ENCODE measurements around the gene GPR37. TPM values are rescaled to one million over a fixed set of nuclear protein-coding genes. Genes with fewer than 3 reads are reported as not detected.

GPR37 gene
- total RNA-seq, 6 donors from 2014 or later, result 0.15 to 2.8 (median 0.98) TPM

- no peaks in the 10 kb centered on the region for H3K9me3 ChIP-seq
- no peak overlapping the region for H3K27ac ChIP-seq
- no peaks in the 10 kb centered on the region for H3K36me3 ChIP-seq
- WGBS, 2 donors, result 58 to 61% methylated on average over 2 of the region's 2 CpGs
- no peak for ATAC-seq (ENCODE audit: low FRiP score in 2 of 2)
- H3K4me3 ChIP-seq, result no peak overlapping the region
- no peaks in the 10 kb centered on the region for H3K27me3 ChIP-seq
- TF ChIP-seq POLR2A (IDR thresholded peaks at IDR 0.05) (no peak), EP300 (IDR thresholded peaks at IDR 0.05) (no peak), POLR2AphosphoS5 (IDR thresholded peaks at IDR 0.05) (no peak)
- TF ChIP-seq, protein P1, sequence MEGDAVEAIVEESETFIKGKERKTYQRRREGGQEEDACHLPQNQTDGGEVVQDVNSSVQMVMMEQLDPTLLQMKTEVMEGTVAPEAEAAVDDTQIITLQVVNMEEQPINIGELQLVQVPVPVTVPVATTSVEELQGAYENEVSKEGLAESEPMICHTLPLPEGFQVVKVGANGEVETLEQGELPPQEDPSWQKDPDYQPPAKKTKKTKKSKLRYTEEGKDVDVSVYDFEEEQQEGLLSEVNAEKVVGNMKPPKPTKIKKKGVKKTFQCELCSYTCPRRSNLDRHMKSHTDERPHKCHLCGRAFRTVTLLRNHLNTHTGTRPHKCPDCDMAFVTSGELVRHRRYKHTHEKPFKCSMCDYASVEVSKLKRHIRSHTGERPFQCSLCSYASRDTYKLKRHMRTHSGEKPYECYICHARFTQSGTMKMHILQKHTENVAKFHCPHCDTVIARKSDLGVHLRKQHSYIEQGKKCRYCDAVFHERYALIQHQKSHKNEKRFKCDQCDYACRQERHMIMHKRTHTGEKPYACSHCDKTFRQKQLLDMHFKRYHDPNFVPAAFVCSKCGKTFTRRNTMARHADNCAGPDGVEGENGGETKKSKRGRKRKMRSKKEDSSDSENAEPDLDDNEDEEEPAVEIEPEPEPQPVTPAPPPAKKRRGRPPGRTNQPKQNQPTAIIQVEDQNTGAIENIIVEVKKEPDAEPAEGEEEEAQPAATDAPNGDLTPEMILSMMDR (IDR thresholded peaks at IDR 0.05), result no peak
- no peaks in the 10 kb centered on the region for H3K4me1 ChIP-seq
- DNase-seq, result no peak
These were observed 31.2 kb upstream of the GPR37 start for GRCh38 chr7:124796771-124797170.

DNA sequence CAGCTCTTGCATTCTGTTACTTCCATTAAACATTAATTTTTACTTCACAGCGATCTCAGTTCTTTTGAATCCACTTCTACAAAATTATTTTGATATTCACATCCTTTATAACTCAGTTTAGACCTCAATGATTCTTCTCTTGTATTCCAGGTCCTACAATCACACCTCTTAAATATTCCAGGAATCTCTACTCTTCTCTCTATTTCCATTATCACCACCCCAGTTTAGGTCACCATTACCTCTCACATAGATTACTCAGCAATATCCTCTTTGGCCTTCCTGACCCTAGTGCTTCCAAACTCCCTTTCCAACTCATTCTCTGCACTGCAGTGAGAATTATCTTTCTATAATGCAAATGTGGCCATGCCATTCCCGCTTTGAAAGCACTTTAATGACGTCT lies 27.1 kb upstream of the GPR37 start:
- Histone ChIP-seq H3K27me3 (no peaks in the 10 kb centered on the region), H3K27ac (no peak overlapping the region), H3K9me3 (no peaks in the 10 kb centered on the region), H3K4me3 (no peak overlapping the region), H3K4me1 (no peaks in the 10 kb centered on the region), H3K36me3 (no peaks in the 10 kb centered on the region)
- DNase-seq (no peak), ATAC-seq (ENCODE audit: low FRiP score in 2 of 2) (no peak)
- 75 to 81% methylated on average over 3 of the region's 3 CpGs for WGBS, 2 donors
- TF ChIP-seq POLR2AphosphoS5 (IDR thresholded peaks at IDR 0.05) (no peak), POLR2A (IDR thresholded peaks at IDR 0.05) (no peak), EP300 (IDR thresholded peaks at IDR 0.05) (no peak)
- TF ChIP-seq, protein P1 (IDR thresholded peaks at IDR 0.05), result no peak

GRCh38 chr7:124792002-124792401 lies 26.4 kb upstream of the GPR37 start:
- H3K4me1 ChIP-seq, result no peaks in the 10 kb centered on the region
- TF ChIP-seq, protein P1 (IDR thresholded peaks at IDR 0.05), result no peak
- no peak for TF ChIP-seq POLR2AphosphoS5 (IDR thresholded peaks at IDR 0.05)
- no peak for TF ChIP-seq EP300 (IDR thresholded peaks at IDR 0.05)
- no peak for TF ChIP-seq POLR2A (IDR thresholded peaks at IDR 0.05)

DNA sequence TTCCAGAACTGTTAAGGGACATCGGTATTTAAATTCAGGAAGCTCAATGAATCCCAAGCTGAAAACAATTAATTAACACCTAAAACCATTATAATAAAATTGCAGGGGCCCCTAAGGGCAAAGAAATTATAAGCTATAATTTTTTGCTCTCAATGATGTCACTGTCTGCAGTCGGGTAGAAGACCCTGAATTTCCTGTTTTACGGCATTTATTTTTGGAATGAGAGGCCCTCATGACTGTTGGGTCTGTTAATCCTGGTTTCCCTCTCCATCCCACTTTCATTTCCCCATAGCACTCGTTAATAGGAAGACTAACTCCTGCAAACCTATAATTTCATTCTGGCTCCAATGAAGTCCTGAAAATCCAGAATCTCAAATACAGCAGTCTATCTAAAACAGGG lies 25.8 kb upstream of the GPR37 start:
- Histone ChIP-seq H3K36me3 (no peaks in the 10 kb centered on the region), H3K4me1 (no peaks in the 10 kb centered on the region), H3K4me3 (no peak overlapping the region), H3K27ac (no peak overlapping the region), H3K9me3 (no peaks in the 10 kb centered on the region), H3K27me3 (no peaks in the 10 kb centered on the region)
- TF ChIP-seq, protein P1 (IDR thresholded peaks at IDR 0.05), result no peak
- no peak for TF ChIP-seq POLR2AphosphoS5 (IDR thresholded peaks at IDR 0.05)
- no peak for TF ChIP-seq EP300 (IDR thresholded peaks at IDR 0.05)
- TF ChIP-seq POLR2A (IDR thresholded peaks at IDR 0.05), result no peak
- DNase-seq, result no peak
- ATAC-seq (ENCODE audit: low FRiP score in 2 of 2), result no peak
- WGBS, 2 donors, result 54 to 65% methylated on average over 4 of the region's 4 CpGs

More at GRCh38 chr7:124792002-124792401, 26.4 kb upstream of the GPR37 start:
- no peak for ATAC-seq (ENCODE audit: low FRiP score in 2 of 2)
- DNase-seq, result no peak
- no peaks in the 10 kb centered on the region for H3K36me3 ChIP-seq
- H3K4me3 ChIP-seq, result no peak overlapping the region
- H3K27ac ChIP-seq, result no peak overlapping the region
- no peaks in the 10 kb centered on the region for H3K9me3 ChIP-seq
- H3K27me3 ChIP-seq, result no peaks in the 10 kb centered on the region

DNA sequence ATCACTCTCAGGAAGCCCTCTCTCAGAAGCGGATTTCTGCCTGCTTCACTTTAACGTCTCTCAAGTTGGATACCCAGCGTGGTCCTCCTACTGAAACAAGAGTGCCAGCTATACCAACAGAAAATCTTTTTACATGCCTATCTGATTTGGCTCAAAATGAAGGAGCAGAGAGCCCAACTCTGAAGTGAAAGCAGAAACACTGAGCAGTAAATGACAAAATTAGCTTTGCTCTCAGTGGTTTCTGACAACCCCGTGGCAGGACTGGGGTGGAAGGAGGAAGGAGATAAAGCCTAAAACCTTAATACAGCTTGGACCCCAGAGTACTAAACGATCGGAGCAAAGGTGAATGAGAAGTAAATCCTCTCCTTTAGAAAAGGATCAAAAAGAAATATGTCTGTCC lies 25.1 kb upstream of the GPR37 start:
- ATAC-seq (ENCODE audit: low FRiP score in 2 of 2) (no peak), DNase-seq (no peak)
- WGBS, 2 donors, result 51 to 63% methylated on average over 6 of the region's 6 CpGs
- no peak overlapping the region for H3K27ac ChIP-seq
- TF ChIP-seq EP300 (IDR thresholded peaks at IDR 0.05), result no peak
- TF ChIP-seq POLR2A (IDR thresholded peaks at IDR 0.05), result no peak
- TF ChIP-seq, protein P1 (IDR thresholded peaks at IDR 0.05), result no peak
- no peak for TF ChIP-seq POLR2AphosphoS5 (IDR thresholded peaks at IDR 0.05)
- H3K4me1 ChIP-seq, result no peaks in the 10 kb centered on the region
- H3K4me3 ChIP-seq, result no peak overlapping the region
- no peaks in the 10 kb centered on the region for H3K27me3 ChIP-seq
- no peaks in the 10 kb centered on the region for H3K9me3 ChIP-seq
- H3K36me3 ChIP-seq, result no peaks in the 10 kb centered on the region

Data from upper lobe of left lung (tissue), 6 donors.